GM18517 (cell line): Measurements from ENCODE around the gene VCL.
"Not testable (repeated sequence)": the region's sequence is repeated elsewhere in the genome, so short reads cannot be mapped to it uniquely, and the experiment has no call there.

Experiments
- ATAC-seq: cut with Tn5 transposase; IDR thresholded peaks from one replicate; pipeline ENCODE4 v1.9.1; 2021; ENCODE audit warnings: mild to moderate bottlenecking, moderate library complexity; ENCODE audit not compliant: unreplicated experiment

Gene VCL

GRCh38 chr10:74000892-74001669, 3.2 kb downstream of the VCL start:
- ATAC-seq: no peak

- ATAC-seq: no peak
These were observed 8.4 kb downstream of the VCL start for GRCh38 chr10:74006269-74006668.

- peak; percentile 65 for ATAC-seq
These were observed 10.4 kb downstream of the VCL start for GRCh38 chr10:74008212-74008731.

- no peak for ATAC-seq
These were observed 13.1 kb downstream of the VCL start for GRCh38 chr10:74011017-74011416.

GRCh38 chr10:74011770-74012169, 13.9 kb downstream of the VCL start:
- no peak for ATAC-seq

- ATAC-seq: no peak
These were observed 14.6 kb downstream of the VCL start for GRCh38 chr10:74012480-74012879.

GRCh38 chr10:74013004-74013403, 15.1 kb downstream of the VCL start:
- no peak for ATAC-seq

- ATAC-seq: not testable (repeated sequence)
These were observed 16.7 kb downstream of the VCL start for GRCh38 chr10:74014574-74014973.

- no peak for ATAC-seq
These were observed 20.3 kb downstream of the VCL start for GRCh38 chr10:74018241-74018640.

GRCh38 chr10:74021248-74022055, 23.5 kb downstream of the VCL start:
- ATAC-seq: no peak

- no peak for ATAC-seq
These were observed 25.2 kb downstream of the VCL start for GRCh38 chr10:74022926-74023629.

- ATAC-seq: no peak
These were observed 26.7 kb downstream of the VCL start for GRCh38 chr10:74024600-74024999.

- no peak for ATAC-seq
These were observed 27.6 kb downstream of the VCL start for GRCh38 chr10:74025380-74025978.

- no peak for ATAC-seq
These were observed 28.6 kb downstream of the VCL start for GRCh38 chr10:74026428-74027015.

- no peak for ATAC-seq
These were observed 29.8 kb downstream of the VCL start for GRCh38 chr10:74027702-74028101.

- no peak for ATAC-seq
These were observed 32.0 kb downstream of the VCL start for GRCh38 chr10:74029943-74030342.

- not testable (repeated sequence) for ATAC-seq
These were observed 34.3 kb downstream of the VCL start for GRCh38 chr10:74032208-74032607.

- no peak for ATAC-seq
These were observed 35.2 kb downstream of the VCL start for GRCh38 chr10:74032900-74033655.

GRCh38 chr10:74033702-74034101, 35.8 kb downstream of the VCL start:
- ATAC-seq: no peak

- no peak for ATAC-seq
These were observed 36.4 kb downstream of the VCL start for GRCh38 chr10:74034301-74034700.
